ENCODE data around the gene KLHL6. TPM values are rescaled to one million over a fixed set of nuclear protein-coding genes. Genes with fewer than 3 reads are reported as not detected.
"Not testable (repeated sequence)": the region's sequence is repeated elsewhere in the genome, so short reads cannot be mapped to it uniquely, and the experiment has no call there.

The KLHL6 gene
- total and polyA plus RNA-seq, 2 experiments from 2014 or later = 0.03 TPM; not detected in 1

GRCh38 chr3:183526838-183527427 lies 28.6 kb downstream of the KLHL6 start:
- peaks cover 62% of the 10 kb centered on the region for H3K27me3 ChIP-seq
- no peaks in the 10 kb centered on the region for H3K9me3 ChIP-seq (ENCODE audit: low read depth)
- H3K36me3 ChIP-seq = no peaks in the 10 kb centered on the region
- no peaks in the 10 kb centered on the region for H3K4me1 ChIP-seq (ENCODE audit: low read depth)
- H3K4me3 ChIP-seq = no peak overlapping the region
- H3K27ac ChIP-seq = no peak overlapping the region
- no peak for TF ChIP-seq CTCF (IDR thresholded peaks at IDR 0.05; ENCODE audit: low read depth, low read length)
- no peak for DNase-seq (ENCODE audit: low read depth in 1 of 2, low spot score in 1 of 2)

GRCh38 chr3:183524476-183524875 lies 31.0 kb downstream of the KLHL6 start:
- H3K27ac ChIP-seq = no peak overlapping the region
- DNase-seq (ENCODE audit: low read depth in 1 of 2, low spot score in 1 of 2) = no peak
- peaks cover 10% of the 10 kb centered on the region for H3K4me1 ChIP-seq (ENCODE audit: low read depth)
- TF ChIP-seq CTCF (IDR thresholded peaks at IDR 0.05; ENCODE audit: low read depth, low read length) = no peak
- no peaks in the 10 kb centered on the region for H3K9me3 ChIP-seq (ENCODE audit: low read depth)
- no peaks in the 10 kb centered on the region for H3K36me3 ChIP-seq
- no peak overlapping the region for H3K4me3 ChIP-seq
- peaks cover 46% of the 10 kb centered on the region for H3K27me3 ChIP-seq

GRCh38 chr3:183520741-183521556 lies 34.6 kb downstream of the KLHL6 start:
- H3K4me3 ChIP-seq; DNase-seq (ENCODE audit: low read depth in 1 of 2, low spot score in 1 of 2); H3K36me3 ChIP-seq; H3K9me3 ChIP-seq (ENCODE audit: low read depth); H3K27ac ChIP-seq: not testable (repeated sequence)
- H3K4me1 ChIP-seq (ENCODE audit: low read depth) = peaks cover 14% of the 10 kb centered on the region
- H3K27me3 ChIP-seq = peaks cover 40% of the 10 kb centered on the region

GRCh38 chr3:183520295-183520694 lies 35.2 kb downstream of the KLHL6 start:
- not testable (repeated sequence) for H3K27ac ChIP-seq; H3K9me3 ChIP-seq (ENCODE audit: low read depth); H3K4me3 ChIP-seq; H3K36me3 ChIP-seq; DNase-seq (ENCODE audit: low read depth in 1 of 2, low spot score in 1 of 2)
- Histone ChIP-seq H3K27me3 (peaks cover 40% of the 10 kb centered on the region), H3K4me1 (ENCODE audit: low read depth) (peaks cover 14% of the 10 kb centered on the region)

GRCh38 chr3:183519891-183520290 lies 35.6 kb downstream of the KLHL6 start:
- Histone ChIP-seq H3K4me1 (ENCODE audit: low read depth) (peaks cover 14% of the 10 kb centered on the region), H3K9me3 (ENCODE audit: low read depth) (no peaks in the 10 kb centered on the region)
- TF ChIP-seq CTCF (IDR thresholded peaks at IDR 0.05; ENCODE audit: low read depth, low read length) = no peak

GRCh38 chr3:183518491-183519251 lies 36.8 kb downstream of the KLHL6 start:
- TF ChIP-seq CTCF (IDR thresholded peaks at IDR 0.05; ENCODE audit: low read depth, low read length) = no peak
- Histone ChIP-seq H3K4me1 (ENCODE audit: low read depth) (peaks cover 14% of the 10 kb centered on the region), H3K27me3 (peaks cover 30% of the 10 kb centered on the region), H3K4me3 (no peak overlapping the region), H3K36me3 (no peaks in the 10 kb centered on the region), H3K9me3 (ENCODE audit: low read depth) (no peaks in the 10 kb centered on the region), H3K27ac (no peak overlapping the region)
- no peak for DNase-seq (ENCODE audit: low read depth in 1 of 2, low spot score in 1 of 2)

More at GRCh38 chr3:183519891-183520290, 35.6 kb downstream of the KLHL6 start:
- H3K27me3 ChIP-seq = peaks cover 40% of the 10 kb centered on the region
- no peaks in the 10 kb centered on the region for H3K36me3 ChIP-seq
- no peak for DNase-seq (ENCODE audit: low read depth in 1 of 2, low spot score in 1 of 2)
- no peak overlapping the region for H3K27ac ChIP-seq
- no peak overlapping the region for H3K4me3 ChIP-seq
